H1 (cell line): ENCODE measurements around the gene BRIP1. TPM values are rescaled to one million over a fixed set of nuclear protein-coding genes. Genes with fewer than 3 reads are reported as not detected.
"Not testable (repeated sequence)": the region's sequence is repeated elsewhere in the genome, so short reads cannot be mapped to it uniquely, and the experiment has no call there.

Experiments used
- CTCF ChIA-PET: fragments of 300-600 bp; sonication (Branson Sonifier 250); formaldehyde crosslinking; loops from one replicate; lab custom pipeline; 2021; ENCODE audit not compliant: partially characterized antibody; lab: Charles Lee
- POLR2A ChIA-PET: fragments of 300-600 bp; sonication (Branson Sonifier 250); formaldehyde crosslinking; loops from one replicate; lab custom pipeline; 2021; ENCODE audit warnings: inconsistent platforms; ENCODE audit not compliant: partially characterized antibody; lab: Charles Lee
- DNase-seq, 2 experiments: peaks; one replicate each; pipeline versions ENCODE4 v3.0.0 to v3.0.0-alpha.2; 2010 to 2022; ENCODE audit warnings: low spot score in 2 of 2, low read depth in 1 of 2, mixed read lengths in 1 of 2
- FAIRE-seq: peaks from 2 replicates; lab custom pipeline; 2011; peaks lifted over from hg19 to GRCh38; lab: Jason Lieb, UNC
- H2AFZ ChIP-seq: 2 replicates; pipeline ENCODE4 v1.8.1; 2012; ENCODE audit warnings: low read length, inconsistent platforms
- H2AK5ac ChIP-seq: 2 replicates; pipeline ENCODE4 v1.6.1; 2013; ENCODE audit warnings: low read depth, low read length
- H2BK120ac ChIP-seq: replicated peaks from 2 replicates; pipeline ENCODE3; 2013; ENCODE audit warnings: low read depth, low read length, inconsistent platforms
- H2BK12ac ChIP-seq: 2 replicates; pipeline ENCODE4 v1.6.1; 2013; ENCODE audit warnings: low read depth, low read length
- H2BK15ac ChIP-seq: 2 replicates; pipeline ENCODE4 v1.6.1; 2013; ENCODE audit warnings: low read length
- H2BK20ac ChIP-seq: 2 replicates; pipeline ENCODE4 v1.6.1; 2013; ENCODE audit warnings: low read length
- H2BK5ac ChIP-seq: 2 replicates; pipeline ENCODE4 v1.6.1; 2013; ENCODE audit warnings: low read depth, low read length
- H3K14ac ChIP-seq: 2 replicates; pipeline ENCODE4 v1.6.1; 2013; ENCODE audit warnings: inconsistent platforms; ENCODE audit not compliant: insufficient read length
- H3K18ac ChIP-seq: 2 replicates; pipeline ENCODE4 v1.6.1; 2013; ENCODE audit warnings: low read length; ENCODE audit errors: extremely low read depth
- H3K23ac ChIP-seq: 2 replicates; pipeline ENCODE4 v1.6.1; 2013; ENCODE audit warnings: inconsistent platforms; ENCODE audit not compliant: insufficient read length
- H3K23me2 ChIP-seq: 2 replicates; pipeline ENCODE4 v1.6.1; 2013; ENCODE audit warnings: low read depth, low read length
- H3K27ac ChIP-seq: 2 replicates; pipeline ENCODE4 v1.6.1; 2011; ENCODE audit warnings: low read depth, low read length, inconsistent platforms
- H3K27me3 ChIP-seq, 4 experiments: replicated peaks in 1 of 4; 1 replicate in 1 of 4; 2 replicates in 3 of 4; pipeline versions ENCODE4 v1.6.1 to v1.8.1; 2011 to 2013; ENCODE audit warnings: low read length in 3 of 4, mild to moderate bottlenecking in 3 of 4, inconsistent platforms in 2 of 4, mixed read lengths in 2 of 4, moderate library complexity in 1 of 4; ENCODE audit not compliant: control insufficient read depth in 3 of 4, insufficient read depth in 3 of 4; ENCODE audit errors: extremely low read depth in 1 of 4
- H3K36me3 ChIP-seq, 4 experiments: 2 replicates each; pipeline versions ENCODE4 v1.6.1 to v1.8.1; 2011 to 2013; ENCODE audit warnings: mild to moderate bottlenecking in 4 of 4, low read length in 3 of 4, moderate library complexity in 2 of 4, control low read depth in 1 of 4, inconsistent platforms in 1 of 4; ENCODE audit not compliant: insufficient read depth in 4 of 4, control insufficient read depth in 2 of 4
- H3K4ac ChIP-seq: replicated peaks from 2 replicates; pipeline ENCODE3; 2013; ENCODE audit warnings: low read length, low read depth, mixed read lengths, inconsistent platforms; ENCODE audit not compliant: insufficient read length
- H3K4me1 ChIP-seq, 4 experiments: replicated peaks in 1 of 4; 1 replicate in 1 of 4; 2 replicates in 3 of 4; pipeline versions ENCODE4 v1.6.1 to v1.8.1; 2011 to 2013; ENCODE audit warnings: low read length in 3 of 4, inconsistent platforms in 2 of 4, mixed read lengths in 1 of 4; ENCODE audit not compliant: insufficient read depth in 4 of 4, control insufficient read depth in 3 of 4
- H3K4me2 ChIP-seq, 2 experiments: 2 replicates each; pipeline versions ENCODE4 v1.6.1 to v1.8.1; 2011 to 2013; ENCODE audit warnings: low read depth in 2 of 2, low read length in 2 of 2, control low read depth in 1 of 2, inconsistent platforms in 1 of 2, mild to moderate bottlenecking in 1 of 2; ENCODE audit not compliant: insufficient read depth in 1 of 2
- H3K4me3 ChIP-seq, 4 experiments: fragments of 200-600, 300-600 bp in 1 of 4; sonication (generic), shearing (Covaris generic), sonication (Bioruptor Twin) in 1 of 4; 2 replicates each; pipeline versions ENCODE4 v1.5.1 to v1.8.1; 2011 to 2016; ENCODE audit warnings: low read length in 4 of 4, low read depth in 3 of 4, control low read depth in 2 of 4, inconsistent platforms in 2 of 4, mild to moderate bottlenecking in 2 of 4, mixed read lengths in 1 of 4, moderate library complexity in 1 of 4; ENCODE audit not compliant: insufficient read depth in 2 of 4; ENCODE audit errors: extremely low read depth in 1 of 4
- H3K56ac ChIP-seq: replicated peaks from 2 replicates; pipeline ENCODE3; 2013; ENCODE audit warnings: low read depth, mild to moderate bottlenecking, mixed read lengths, low read length, inconsistent platforms; ENCODE audit not compliant: insufficient read length
- H3K79me1 ChIP-seq: 2 replicates; pipeline ENCODE4 v1.6.1; 2013; ENCODE audit warnings: low read depth, low read length, control low read depth
- H3K79me2 ChIP-seq, 2 experiments: 2 replicates each; pipeline versions ENCODE4 v1.6.1 to v1.8.1; 2012 to 2013; ENCODE audit warnings: low read length in 2 of 2, mild to moderate bottlenecking in 2 of 2, inconsistent platforms in 1 of 2; ENCODE audit not compliant: insufficient read depth in 2 of 2, control insufficient read depth in 1 of 2
- H3K9ac ChIP-seq, 4 experiments: replicated peaks in 1 of 4; 1 replicate in 1 of 4; 2 replicates in 3 of 4; pipeline versions ENCODE4 v1.6.1 to v1.8.1; 2011 to 2013; ENCODE audit warnings: low read depth in 3 of 4, low read length in 3 of 4, control low read depth in 2 of 4, mild to moderate bottlenecking in 2 of 4, moderate library complexity in 2 of 4, inconsistent platforms in 1 of 4; ENCODE audit errors: extremely low read depth in 1 of 4
- H3K9me3 ChIP-seq, 2 experiments: 2 replicates each; pipeline versions ENCODE4 v1.6.1 to v1.8.1; 2012 to 2013; ENCODE audit warnings: mild to moderate bottlenecking in 2 of 2, moderate library complexity in 2 of 2, control low read depth in 1 of 2, inconsistent platforms in 1 of 2, low read depth in 1 of 2, low read length in 1 of 2, mixed read lengths in 1 of 2; ENCODE audit not compliant: insufficient read depth in 2 of 2
- H4K20me1 ChIP-seq, 2 experiments: replicated peaks in 1 of 2; 2 replicates each; pipeline versions ENCODE3 to v1.8.1; 2011 to 2013; ENCODE audit warnings: inconsistent platforms in 2 of 2, low read length in 2 of 2, mild to moderate bottlenecking in 1 of 2; ENCODE audit not compliant: insufficient read depth in 2 of 2, control insufficient read depth in 1 of 2
- H4K5ac ChIP-seq: 2 replicates; pipeline ENCODE4 v1.6.1; 2013; ENCODE audit warnings: low read length, low read depth, mixed read lengths, inconsistent platforms; ENCODE audit not compliant: insufficient read length
- H4K8ac ChIP-seq: 2 replicates; pipeline ENCODE4 v1.8.0; 2013; ENCODE audit warnings: mild to moderate bottlenecking, moderate library complexity, low read length, inconsistent platforms; ENCODE audit not compliant: insufficient read depth; ENCODE audit errors: extremely low read depth
- H4K91ac ChIP-seq: replicated peaks from 2 replicates; pipeline ENCODE3; 2013; ENCODE audit warnings: low read length, mixed read lengths, inconsistent platforms; ENCODE audit not compliant: insufficient read length
- WGBS, 2 experiments: shearing (Covaris generic) in 1 of 2; methylation state at CpG; one replicate each; pipeline versions ENCODE4 v1.1.6 to v1.1.7; 2013 to 2015; ENCODE audit warnings: low lambda C conversion rate in 2 of 2, mixed read lengths in 2 of 2, inconsistent platforms in 1 of 2, low coverage in 1 of 2, missing lambda C conversion rate in 1 of 2; ENCODE audit not compliant: insufficient replicate concordance in 2 of 2, insufficient coverage in 1 of 2, insufficient read length in 1 of 2; ENCODE audit errors: extremely low coverage in 1 of 2, missing lambda C conversion rate in 1 of 2; 5-methylcytosine and 5-hydroxymethylcytosine counted together
- polyA plus RNA-seq, 7 experiments: library from polyadenylated mRNA; depleted of rRNA in 3 of 7; stranded (reverse) in 5 of 7; unstranded in 2 of 7; fragments of >200 nt in 5 of 7; fragments of 200-250 nt in 2 of 7; gene quantifications; 1 replicate in 5 of 7; 2 replicates in 1 of 7; 4 replicates in 1 of 7; pipeline versions ENCODE4 v1.2.1 to v1.2.3, GENCODE V29; 2011 to 2013; ENCODE audit warnings: missing spikeins in 2 of 7, mixed read lengths in 2 of 7
- total RNA-seq: library from RNA; stranded (reverse); fragmentation: NEBNext Ultra II Directional; extraction: Animal tissue kit (Norgen Biotek cat#: 25700); gene quantifications from 2 replicates; pipeline ENCODE4 v1.2.1, GENCODE V29; 2021

BRIP1 gene
- total and polyA plus RNA-seq, 2 of the 8 experiments (the other 6 are each of a cell fraction or from before 2014, with no cell fraction given) = 5.8 to 19.2 TPM

DNA sequence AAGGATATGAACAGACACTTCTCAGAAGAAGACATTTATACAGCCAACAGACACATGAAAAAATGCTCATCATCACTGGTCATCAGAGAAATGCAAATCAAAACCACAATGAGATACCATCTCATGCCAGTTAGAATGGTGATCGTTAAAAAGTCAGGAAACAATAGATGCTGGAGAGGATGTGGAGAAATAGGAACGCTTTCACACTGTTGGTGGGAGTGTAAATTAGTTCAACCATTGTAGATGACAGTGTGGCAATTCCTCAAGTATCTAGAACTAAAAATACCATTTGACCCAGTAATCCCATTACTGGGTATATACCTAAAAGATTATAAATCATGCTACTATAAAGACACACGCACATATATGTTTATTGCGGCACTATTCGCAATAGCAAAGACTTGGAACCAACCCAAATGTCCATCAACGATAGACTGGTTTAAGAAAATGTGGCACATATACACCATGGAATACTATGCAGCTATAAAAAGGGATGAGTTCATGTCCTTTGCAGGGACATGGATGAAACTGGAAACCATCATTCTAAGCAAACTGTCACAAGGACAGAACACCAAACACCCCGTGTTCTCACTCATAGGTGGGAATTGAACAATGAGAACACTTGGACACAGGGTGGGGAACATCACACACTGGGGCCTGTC lies 186.0 kb downstream of the BRIP1 start:
- H3K4me3 ChIP-seq, H2AFZ ChIP-seq, H3K79me1 ChIP-seq, H3K23ac ChIP-seq, DNase-seq, H3K36me3 ChIP-seq, H4K8ac ChIP-seq, H2BK20ac ChIP-seq, H3K79me2 ChIP-seq, H3K4me1 ChIP-seq, H3K4me2 ChIP-seq, H2BK120ac ChIP-seq, H3K27me3 ChIP-seq, H2AK5ac ChIP-seq, FAIRE-seq, CTCF ChIA-PET, H3K14ac ChIP-seq, H4K91ac ChIP-seq, H3K9ac ChIP-seq, POLR2A ChIA-PET, H3K18ac ChIP-seq, H4K20me1 ChIP-seq, H3K56ac ChIP-seq, H3K27ac ChIP-seq, H2BK15ac ChIP-seq, H4K5ac ChIP-seq, H3K4ac ChIP-seq, H3K9me3 ChIP-seq, H3K23me2 ChIP-seq, H2BK12ac ChIP-seq, H2BK5ac ChIP-seq: not testable (repeated sequence)
- WGBS, 2 experiments = 77% methylated on average over 7 of the region's 7 CpGs; no CpG with 5 or more reads in 1 of the 2 experiments

DNA sequence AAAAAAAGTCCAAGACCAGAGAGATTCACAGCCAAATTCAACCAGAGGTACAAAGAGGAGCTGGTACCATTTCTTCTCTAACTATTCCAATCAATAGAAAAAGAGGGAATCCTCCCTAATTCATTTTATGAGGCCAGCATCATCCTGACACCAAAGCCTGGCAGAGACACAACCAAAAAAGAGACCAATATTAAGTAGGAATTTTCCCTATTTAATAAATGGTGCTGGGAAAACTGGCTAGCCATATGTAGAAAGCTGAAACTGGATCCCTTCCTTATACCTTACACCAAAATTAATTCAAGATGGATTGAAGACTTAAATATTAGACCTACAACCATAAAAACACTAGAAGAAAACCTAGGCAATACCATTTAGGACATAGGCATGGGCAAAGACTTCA lies 186.8 kb downstream of the BRIP1 start:
- H3K4me1 ChIP-seq = not testable (repeated sequence)

More for the DNA sequence above, 186.8 kb downstream of the BRIP1 start:
- H3K27me3 ChIP-seq, H3K23ac ChIP-seq, DNase-seq, H2BK120ac ChIP-seq, H3K4me3 ChIP-seq, CTCF ChIA-PET, H2BK15ac ChIP-seq, H3K56ac ChIP-seq, H3K4ac ChIP-seq, H2BK20ac ChIP-seq, H3K9me3 ChIP-seq, H2BK5ac ChIP-seq, H4K91ac ChIP-seq, H3K27ac ChIP-seq, H4K5ac ChIP-seq, FAIRE-seq, H2BK12ac ChIP-seq, H2AFZ ChIP-seq, H3K79me1 ChIP-seq, H4K8ac ChIP-seq, H2AK5ac ChIP-seq, H3K36me3 ChIP-seq, H3K4me2 ChIP-seq, H3K79me2 ChIP-seq, H3K18ac ChIP-seq, H4K20me1 ChIP-seq, H3K9ac ChIP-seq, H3K23me2 ChIP-seq, H3K14ac ChIP-seq, POLR2A ChIA-PET: not testable (repeated sequence)
